Kidney glomerular epithelial cell (primary cell): Measurements from ENCODE around the gene NECTIN1.
A peak's percentile ranks its signal among the peaks of the same experiment; 100 is the strongest.

ENCODE experiments used
- DNase-seq: peaks from one replicate; lab custom pipeline; 2025; lab: John Stamatoyannopoulos, UW

NECTIN1 gene

DNA sequence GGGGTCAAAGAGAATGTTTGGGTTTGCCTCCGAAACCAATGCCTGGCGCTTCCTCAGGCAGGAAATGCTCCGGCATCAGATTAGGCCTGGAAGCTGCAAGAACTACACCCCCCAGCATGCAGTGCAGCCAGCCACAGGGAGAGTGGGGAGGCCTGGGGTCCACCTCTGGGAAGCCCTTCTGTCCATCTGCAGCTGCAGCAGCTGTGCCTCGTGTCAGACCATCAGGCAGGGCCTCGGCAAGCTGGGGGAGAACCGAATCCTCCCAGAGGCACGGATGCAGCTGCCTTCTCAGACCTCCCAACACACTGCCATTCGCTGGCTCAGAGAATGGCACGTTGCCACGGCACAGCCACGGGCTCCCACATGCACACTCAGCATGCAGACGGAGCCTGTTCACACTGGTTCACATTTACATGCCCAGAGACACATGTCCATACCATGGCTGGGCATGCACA lies 57.4 kb downstream of the NECTIN1 start:
- no peak for DNase-seq

DNA sequence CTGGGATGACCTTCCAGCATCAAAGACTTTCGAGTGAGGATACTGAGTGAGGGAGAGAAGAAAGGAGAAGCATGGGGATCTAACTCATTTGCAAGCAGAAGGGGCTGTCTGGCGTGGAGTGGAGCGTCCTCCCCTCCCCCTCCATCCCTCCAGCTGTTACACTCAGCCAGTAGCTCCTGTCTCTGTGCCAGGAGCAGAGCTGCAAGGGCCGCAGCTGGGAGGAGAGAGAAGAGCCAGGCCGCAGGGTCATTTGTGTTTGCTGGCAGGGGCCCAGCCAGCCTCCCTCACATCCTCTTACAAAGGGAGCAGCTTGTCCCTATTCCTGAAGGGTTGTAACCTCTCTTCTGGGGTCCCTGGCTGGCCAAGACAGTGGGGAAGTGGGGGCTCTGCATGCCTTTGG lies 57.9 kb downstream of the NECTIN1 start:
- peak; percentile 9 for DNase-seq

DNA sequence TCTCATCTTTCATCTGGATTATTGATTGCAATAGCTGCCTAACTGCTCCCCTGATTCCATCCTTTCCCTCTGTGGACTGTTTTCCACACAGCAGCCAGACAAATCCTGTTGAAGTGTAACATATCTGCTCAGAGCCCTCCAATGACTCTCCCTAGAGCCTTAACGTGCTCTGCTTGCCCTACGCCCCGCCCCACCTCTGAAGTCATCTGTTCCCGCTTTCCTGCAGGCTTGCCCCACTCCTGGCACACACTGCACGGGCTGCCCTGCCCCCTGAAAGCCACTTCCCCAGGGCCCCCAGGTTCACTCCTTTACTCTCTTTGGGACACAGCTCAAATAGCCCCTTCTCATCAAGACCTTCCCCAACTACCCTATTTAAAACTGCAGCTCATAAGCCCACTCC lies 59.5 kb downstream of the NECTIN1 start:
- DNase-seq = no peak

DNA sequence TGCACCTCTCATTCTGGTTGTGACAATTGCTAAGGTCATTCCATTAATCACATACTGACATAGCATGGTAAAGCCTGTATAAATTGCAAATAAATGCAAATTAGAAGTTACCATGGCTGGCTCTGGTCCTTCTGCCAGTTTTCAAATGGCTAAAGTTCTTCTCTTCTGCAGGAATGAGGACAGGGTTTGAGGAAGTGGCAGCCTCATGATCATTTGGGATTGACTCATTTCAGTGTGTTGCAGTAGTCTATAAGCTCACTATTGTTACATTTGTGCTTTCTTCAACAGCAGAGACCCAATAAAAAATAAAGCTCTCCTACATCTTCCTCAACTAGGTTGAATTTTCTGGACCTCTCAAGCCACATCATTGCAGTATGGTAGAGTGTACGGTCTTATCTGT lies 60.3 kb downstream of the NECTIN1 start:
- DNase-seq = no peak

DNA sequence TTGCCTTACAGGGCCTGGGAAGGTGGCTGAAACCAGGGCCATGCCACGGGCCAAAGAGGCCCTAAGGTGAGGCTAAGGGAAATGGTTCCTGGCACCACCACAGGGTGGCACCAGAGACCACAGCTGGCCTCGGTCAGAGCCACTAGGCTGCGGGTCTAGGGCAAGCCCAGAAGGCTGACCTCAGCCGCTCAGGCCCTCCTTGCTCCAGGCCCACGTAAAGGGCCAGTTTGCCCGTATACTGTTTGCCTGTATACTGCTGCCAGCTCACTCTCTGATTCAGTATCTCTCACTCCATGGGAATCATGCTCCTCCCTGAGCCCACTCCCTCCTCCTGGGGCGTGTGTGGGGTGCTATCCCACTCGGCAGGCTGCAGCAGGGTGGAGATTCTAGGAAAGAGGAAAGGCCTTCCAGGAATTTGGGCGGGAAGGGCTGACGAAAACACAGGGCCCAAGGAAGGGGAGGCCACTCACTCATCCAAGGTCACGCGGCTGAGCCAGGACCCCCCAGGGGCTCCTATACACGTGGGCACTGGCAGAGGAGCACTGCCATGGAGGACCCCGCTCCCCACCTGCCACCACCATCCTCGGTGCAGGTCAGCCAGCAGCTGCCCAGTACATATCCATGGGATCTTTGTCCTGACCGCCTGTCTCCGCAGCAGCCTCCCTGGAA lies 62.4 kb downstream of the NECTIN1 start:
- peak; percentile 58 for DNase-seq

DNA sequence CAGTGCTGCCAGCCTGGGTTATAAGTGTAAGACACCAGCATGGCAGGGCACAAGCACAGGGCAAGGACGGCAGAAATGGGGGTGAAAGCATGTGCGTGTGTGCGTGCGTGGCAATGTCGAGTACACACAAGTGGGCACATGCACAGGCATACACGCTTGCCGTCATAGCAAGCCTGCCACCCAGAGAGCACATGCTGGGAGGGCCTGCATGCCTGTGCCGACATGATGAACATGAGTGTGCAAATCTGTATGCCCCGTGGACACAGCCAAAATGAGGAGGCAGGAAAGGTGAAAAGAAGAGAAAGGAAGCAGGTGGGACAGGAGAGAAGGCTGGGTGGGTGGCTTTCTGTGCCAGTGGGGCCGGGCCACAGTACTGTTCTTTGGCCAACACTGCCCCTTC lies 62.9 kb downstream of the NECTIN1 start:
- DNase-seq = no peak

DNA sequence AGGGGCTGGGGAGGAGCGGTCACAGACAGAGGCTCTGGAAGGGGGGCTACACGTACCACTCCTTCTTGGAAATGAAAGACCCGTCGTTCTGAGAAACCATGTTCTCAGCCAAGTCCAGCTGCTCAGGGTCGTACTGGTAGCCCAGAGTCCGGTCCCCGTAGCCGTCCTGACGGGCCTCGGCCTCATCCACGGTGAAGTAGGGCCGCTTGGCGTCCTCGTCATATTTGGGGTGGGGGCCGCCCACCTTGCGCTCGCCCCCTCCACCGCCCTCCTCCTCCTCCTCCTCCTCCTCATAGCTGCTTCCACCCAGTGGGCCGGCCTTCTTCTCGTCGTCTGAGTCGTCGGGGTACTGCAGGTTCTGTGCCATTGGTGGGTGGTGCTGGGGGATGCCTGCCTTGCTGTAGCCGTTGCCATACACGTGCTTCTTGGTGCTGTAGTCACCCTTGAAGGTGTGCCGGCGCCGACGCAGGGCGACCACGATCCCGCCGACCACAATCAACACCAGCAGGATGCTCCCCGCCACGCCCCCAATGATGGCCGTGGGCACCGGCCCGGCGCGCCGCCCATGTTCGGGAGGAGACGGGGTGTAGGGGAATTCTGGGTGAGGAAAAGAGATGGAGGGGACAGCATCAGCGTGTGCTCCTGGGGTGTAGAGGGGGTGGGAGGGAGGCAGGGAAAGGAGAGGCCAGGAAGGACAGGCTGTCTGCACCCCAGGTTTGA lies 64.1 kb downstream of the NECTIN1 start:
- no peak for DNase-seq

DNA sequence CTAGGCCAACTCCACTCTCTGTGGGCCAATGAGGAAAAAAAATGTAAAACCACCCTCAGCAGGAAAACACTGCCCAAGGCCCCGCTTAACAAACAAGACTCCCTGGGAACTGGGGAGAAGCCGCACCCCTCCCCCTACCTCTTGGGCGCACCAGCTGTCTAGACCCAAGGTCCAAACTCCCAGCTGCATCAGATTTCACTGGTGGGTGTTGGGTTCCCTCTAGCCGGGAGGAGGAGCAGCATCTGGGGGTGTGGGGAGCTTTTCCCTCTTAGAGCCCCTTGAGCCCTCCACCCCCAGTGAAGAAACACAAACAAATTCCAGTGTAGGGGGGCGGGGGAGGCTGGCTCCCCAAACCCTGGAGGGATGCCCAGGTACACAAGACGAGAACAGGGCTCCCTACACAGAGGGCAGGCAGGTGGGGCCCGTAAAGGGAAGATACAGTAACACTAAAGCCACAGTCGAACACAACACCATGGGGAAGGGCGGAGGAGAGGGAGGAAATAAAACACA lies 64.9 kb downstream of the NECTIN1 start:
- no peak for DNase-seq

DNA sequence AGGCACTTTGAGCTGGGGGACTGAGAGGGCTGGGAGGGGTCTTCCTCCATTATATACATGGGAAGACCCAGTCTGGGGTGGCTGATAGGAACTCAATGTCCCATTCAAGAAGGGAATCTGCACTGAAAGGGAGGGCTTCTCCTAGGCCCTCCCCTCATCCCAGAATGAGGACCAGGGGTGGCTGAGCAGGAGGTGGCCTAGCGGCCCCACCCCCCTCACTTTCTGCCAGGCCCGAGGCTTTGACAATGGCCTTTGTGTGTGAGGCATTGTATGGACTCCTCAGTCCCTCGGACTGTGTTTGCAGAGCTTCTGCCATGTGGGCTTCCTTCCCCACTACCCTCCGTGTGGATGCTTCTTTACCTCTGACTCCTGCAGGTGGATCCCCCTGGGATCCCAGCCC lies 65.7 kb downstream of the NECTIN1 start:
- DNase-seq = no peak

DNA sequence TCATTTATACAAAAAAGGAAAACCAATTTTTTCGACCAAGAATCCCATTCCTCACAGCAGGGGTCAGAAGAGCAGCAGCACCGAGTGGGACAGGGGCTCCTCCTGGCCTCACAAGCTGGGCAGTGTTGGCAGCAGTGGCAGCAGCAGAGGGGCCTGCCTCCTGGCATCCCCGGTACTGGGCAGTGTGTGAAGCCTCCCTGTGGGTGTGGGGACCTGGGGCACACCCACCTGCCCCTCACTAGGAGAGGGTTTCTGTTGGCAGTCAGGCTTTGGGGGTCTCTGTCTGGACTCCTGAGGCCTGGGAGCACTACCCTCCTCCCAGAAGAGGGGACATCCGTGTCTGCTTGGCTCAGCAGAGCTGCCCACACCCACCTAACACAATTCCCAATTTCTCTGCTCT lies 67.8 kb downstream of the NECTIN1 start:
- no peak for DNase-seq

DNA sequence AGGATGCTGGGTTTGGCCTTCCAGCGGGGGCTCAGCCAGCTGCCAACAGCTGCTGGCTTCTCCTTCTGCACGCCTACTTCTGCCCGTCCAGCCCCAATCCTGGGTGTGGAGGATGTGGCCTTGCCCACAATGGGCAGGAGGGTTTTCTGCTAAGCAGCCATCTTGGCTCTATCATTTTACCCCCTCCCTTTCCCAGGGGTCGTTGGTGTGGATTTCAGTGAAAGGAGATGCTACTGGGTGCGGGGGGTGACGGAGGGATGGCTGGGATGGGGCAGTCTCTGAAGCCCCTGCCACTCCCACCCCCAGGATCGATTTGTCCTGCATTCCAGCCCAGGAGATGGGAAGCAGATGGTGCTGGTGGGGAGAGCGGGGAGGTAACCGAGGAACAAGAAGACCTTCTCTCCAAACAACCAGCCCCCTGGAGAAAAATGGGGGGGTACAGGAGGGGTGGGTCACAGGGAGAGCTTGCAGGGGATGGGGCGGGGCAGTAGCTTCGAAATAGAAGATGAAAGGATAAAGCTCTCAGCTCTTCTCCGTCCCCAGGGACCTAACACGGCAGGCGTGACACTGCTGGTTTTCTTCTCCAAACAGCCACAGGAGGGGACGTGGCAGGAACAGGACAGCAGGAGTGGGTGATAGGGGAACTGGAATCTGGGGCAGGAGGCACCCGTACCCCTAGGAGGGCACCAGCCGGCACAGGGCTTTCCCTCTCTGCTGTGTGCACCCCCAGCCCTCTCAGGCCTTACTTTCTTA lies 68.9 kb downstream of the NECTIN1 start:
- no peak for DNase-seq

DNA sequence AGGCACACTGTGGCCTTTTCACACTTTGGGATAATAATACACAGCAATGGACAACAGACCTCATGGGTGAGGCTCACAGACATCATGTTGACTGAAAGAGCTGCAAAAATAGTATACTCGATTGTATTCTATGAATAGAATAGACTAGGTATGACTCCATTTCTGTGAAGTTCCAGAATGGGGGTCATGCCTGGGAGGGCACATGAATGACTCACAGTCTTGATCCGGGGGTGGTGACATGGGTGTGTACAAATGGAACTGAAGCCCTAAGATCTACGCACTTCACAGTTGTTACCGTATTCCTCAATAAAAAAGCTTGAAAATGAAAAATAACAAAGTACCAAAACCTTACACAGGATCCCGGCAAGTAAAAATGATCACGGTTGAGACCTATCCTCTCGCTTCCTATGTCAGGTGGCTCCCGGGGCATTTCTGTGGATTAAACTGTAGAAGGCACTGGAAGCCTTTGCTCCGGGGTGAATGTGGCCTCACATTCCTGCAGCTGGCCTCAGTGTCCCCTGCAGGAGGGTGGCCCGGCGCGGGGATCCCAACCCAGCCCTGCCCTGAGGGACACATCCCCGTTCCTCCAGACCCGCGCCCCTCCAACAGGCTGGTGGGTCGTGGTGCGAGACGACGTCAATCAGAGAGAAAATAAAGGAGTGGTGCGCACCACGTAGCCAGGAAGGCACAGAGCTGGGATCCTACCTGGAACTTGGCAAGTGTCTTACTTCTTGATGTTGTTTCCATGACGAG lies 75.9 kb downstream of the NECTIN1 start:
- DNase-seq = no peak

DNA sequence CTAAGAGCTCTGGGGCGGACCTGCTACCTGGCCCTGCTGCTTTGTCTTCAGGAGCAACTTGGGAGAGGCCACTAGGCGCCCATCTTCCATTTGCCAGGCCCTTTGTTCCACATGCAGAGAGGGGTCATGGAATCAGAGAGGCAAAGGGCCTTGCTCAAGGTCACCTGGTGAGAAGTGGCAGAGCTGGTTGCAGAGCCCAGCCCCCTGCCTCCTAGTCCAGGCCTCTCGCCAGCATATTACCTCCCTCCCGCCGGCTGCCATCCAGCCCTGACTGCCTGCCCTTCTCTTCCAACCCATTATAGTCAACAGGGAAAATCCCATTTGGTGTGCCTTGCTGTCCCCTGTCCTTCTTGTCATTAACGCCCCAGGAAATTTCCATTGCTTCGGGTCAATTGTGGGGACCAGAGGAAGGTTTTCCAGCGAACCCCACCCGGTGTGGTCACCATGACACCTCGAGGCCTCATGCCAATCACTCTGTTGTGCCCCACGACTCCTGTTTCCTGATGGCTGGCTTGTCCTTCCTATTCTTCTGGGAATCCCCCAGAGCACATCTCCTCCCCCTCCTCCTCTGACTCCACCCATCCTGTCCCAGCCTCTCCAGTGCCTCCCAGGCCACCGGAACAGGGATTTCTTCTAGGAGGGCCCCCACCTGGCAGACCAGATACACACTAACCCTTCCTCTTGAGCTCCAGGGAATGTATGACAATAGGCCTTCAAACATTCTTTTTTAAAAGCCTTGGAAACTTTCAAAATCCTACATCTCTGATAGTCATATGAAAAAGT lies 77.0 kb downstream of the NECTIN1 start:
- no peak for DNase-seq

DNA sequence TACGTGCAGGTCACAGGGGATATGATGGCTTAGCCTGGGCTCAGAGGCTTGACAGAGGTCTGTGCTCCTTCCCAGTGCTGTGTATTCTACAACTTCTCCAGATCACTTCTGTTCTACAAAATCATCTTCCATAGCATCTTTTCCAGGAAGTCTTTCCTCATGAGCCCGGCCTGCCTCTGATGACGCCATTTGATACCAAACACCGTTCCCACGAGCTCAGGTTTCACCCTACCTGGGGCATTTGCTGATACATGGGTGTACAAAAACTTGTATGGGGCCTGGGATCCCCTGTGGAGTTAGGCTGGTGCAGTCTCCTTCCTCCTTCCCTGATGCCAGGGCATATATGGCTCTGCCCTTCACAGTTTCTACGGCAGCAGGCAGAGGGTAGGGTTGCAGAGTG lies 78.7 kb downstream of the NECTIN1 start:
- no peak for DNase-seq

DNA sequence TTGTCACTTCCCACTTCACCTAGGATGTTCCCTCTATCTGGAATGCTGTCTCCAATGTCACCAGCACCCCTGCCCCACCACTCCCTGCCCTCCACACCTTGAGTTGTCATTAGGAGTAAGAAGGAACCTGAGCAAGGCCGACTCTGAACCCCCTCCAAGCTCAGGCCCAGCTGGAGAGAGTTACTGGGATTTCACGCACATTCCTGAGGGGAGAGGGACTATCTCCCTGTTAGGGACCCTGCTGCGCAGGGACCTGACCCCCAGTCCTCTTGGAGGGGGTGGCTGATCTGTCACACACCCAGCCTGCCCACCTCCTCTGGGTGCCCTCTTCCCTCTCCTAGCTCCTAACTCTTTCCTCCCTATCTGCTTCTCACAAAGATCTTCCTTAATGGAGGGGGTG lies 81.7 kb downstream of the NECTIN1 start:
- no peak for DNase-seq

DNA sequence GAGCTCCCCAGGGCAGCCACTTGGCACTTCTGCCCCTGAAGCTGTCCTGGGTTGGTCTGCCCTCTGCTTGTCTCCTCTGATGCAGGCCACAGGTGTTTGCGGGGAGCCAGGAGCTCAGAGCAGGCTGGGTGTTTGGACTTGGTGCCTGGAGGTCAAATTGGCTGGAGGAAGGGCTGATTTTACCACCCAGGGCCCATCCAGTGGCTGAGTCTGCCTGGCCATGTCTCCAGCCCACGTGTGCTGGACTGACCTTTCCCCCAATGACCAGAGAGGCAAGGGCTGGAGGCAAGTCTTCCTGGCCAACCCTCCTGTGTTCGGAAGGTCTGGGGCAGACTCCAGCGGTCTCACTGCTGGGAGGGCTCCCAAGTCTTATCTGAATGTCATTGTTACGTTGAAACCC lies 84.0 kb downstream of the NECTIN1 start:
- no peak for DNase-seq

DNA sequence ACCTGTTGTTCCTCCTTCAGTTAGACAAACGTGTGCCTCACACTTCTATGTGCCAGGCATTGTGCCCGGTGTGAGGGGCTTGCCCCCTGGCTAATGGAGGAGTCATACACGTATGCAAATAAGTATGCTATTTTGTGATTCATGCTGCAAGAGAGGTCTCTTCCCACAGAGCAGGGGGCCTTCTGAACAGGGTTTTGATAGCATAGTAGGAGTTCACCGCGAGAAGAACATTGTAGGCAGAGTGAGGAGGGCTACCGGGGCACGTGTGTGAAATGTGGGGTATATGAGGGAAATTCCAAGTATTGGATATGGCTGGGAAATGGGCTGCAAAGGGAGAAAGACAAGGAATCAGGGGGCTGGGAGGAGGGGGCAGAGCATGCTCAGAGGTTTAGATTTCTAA lies 84.5 kb downstream of the NECTIN1 start:
- DNase-seq = no peak

DNA sequence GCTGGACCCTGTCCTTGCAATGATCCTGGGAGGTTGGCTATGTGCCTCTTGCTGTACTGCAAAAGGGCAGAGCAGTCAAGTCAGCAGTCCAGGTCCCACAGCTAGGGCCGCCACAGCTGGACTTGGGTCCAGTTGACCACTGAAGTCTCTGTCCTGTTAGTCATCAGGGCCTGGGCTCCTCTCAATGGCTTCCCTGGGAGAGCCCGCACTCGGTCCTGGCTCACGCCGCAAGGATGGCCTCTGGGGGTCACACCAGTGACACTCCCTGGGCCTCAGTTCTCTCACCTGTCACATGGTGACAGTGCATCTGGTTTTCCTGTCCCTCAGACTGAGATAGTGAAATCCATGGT lies 85.1 kb downstream of the NECTIN1 start:
- no peak for DNase-seq

DNA sequence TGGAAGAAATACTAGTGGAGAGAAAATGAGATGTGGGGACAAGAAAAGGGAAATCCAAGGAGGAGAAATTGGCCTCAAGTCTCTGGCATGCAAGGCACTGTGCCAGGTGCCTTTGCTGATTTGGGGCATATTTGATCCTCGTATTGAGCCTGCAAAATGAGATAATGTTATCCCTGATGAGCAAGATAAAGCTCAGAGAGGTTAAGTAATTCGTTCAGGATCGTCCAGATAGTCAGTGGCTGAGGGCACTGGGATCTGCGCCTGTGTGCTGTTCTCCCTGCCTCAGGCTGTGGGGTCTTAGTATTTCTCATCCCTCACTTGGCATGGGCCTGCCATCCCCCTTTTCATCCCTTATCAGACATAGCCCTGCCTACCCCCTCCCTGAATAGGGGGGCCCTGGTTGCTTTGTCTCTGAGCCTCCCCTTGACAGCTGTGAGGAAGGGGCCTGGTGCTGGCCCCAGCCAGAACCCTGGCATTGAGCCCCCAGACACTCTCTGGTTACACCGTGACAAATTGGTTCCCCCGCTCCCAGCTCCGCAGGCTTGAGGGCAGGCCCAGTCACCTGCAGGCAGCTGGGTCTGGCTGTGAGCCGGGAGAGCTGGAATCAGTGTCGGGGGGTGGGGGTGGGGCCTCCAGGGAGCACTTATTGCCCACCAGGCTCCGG lies 85.7 kb downstream of the NECTIN1 start:
- DNase-seq = no peak

DNA sequence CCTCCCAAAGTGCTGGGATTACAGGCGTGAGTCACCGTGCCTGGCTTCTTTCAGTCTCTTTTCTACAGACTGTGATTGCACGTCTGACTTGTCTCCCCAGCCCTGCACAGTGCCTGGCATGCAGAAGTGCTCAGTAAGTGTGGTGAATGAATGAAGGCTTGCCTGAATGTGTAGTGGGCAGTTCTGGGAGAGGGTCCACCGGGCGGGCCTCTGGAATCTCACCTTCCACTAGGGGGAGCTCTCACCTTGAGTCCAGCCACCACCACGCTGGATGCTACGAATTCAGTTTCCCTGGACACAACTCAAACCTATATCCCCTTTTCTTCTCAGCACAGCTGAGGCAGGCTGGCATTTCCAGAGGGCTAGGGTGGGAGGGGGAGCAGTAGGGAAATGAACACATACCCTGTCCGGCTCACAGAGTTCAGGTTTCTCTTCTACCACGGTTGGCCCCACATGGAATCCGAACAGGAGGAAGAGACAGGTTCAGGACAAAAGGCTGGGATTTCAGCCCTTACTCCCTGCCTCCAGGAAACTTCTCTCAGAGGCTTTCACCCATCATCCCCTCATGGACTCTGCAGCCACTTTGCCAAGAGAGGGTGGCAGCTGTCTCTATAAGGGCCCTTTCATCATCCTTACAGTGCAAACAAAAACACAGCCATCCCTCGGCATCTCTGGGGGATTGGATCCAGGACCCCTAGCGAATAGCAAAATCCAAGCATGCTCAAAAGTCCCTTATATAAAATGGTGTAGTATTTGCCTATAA lies 86.8 kb downstream of the NECTIN1 start:
- no peak for DNase-seq
